PC-9 (cell line): ENCODE results near the gene AGAP3. TPM values are rescaled to one million over a fixed set of nuclear protein-coding genes. Genes with fewer than 3 reads are reported as not detected.
"Not testable (repeated sequence)": the region's sequence is repeated elsewhere in the genome, so short reads cannot be mapped to it uniquely, and the experiment has no call there.

ENCODE experiments used
- BruUV-seq: library from RNA; stranded (reverse); fragments of 400-500 nt; replicated peaks from 2 replicates; lab custom pipeline; 2021; lab: Mats Ljungman, UMichigan
- CTCF ChIA-PET: fragments of 300-600 bp; sonication (Branson Sonifier 250); formaldehyde crosslinking; loops from one replicate; lab custom pipeline; 2022; ENCODE audit warnings: antibody characterized with exemption; lab: Charles Lee
- POLR2A ChIA-PET: fragments of 300-600 bp; sonication (Branson Sonifier 250); formaldehyde crosslinking; loops from one replicate; lab custom pipeline; 2022; ENCODE audit warnings: antibody characterized with exemption; ENCODE audit not compliant: unreplicated experiment; lab: Charles Lee
- DNase-seq, 2 experiments: peaks; one replicate each; pipeline versions ENCODE4 v3.0.0 to v3.0.0-alpha.2; 2015 to 2022; ENCODE audit warnings: mixed read lengths in 1 of 2
- H2AFZ ChIP-seq: fragments of 200-600 bp; sonication (generic); 2 replicates; pipeline ENCODE4 v1.8.1; 2017; ENCODE audit warnings: antibody characterized with exemption
- H3F3A ChIP-seq: fragments of 200-600 bp; sonication (generic); 2 replicates; pipeline ENCODE4 v1.8.1; 2017; ENCODE audit warnings: antibody characterized with exemption, mild to moderate bottlenecking, low read depth; ENCODE audit not compliant: insufficient read depth
- H3K27ac ChIP-seq: fragments of 200-600 bp; sonication (generic); 2 replicates; pipeline ENCODE4 v1.6.1; 2016; ENCODE audit warnings: mixed run types
- H3K27me3 ChIP-seq: fragments of 200-600 bp; sonication (generic); 2 replicates; pipeline ENCODE4 v1.6.1; 2016; ENCODE audit warnings: low read depth, mixed run types; ENCODE audit not compliant: insufficient read depth
- H3K36me3 ChIP-seq: fragments of 200-600 bp; sonication (generic); 2 replicates; pipeline ENCODE4 v1.6.1; 2016; ENCODE audit warnings: low read depth, mixed run types
- H3K4me1 ChIP-seq: fragments of 200-600 bp; sonication (generic); replicated peaks from 2 replicates; pipeline ENCODE4 v1.6.1; 2016; ENCODE audit warnings: mixed run types; ENCODE audit not compliant: insufficient read depth
- H3K4me2 ChIP-seq: fragments of 200-600 bp; sonication (generic); 2 replicates; pipeline ENCODE4 v1.6.1; 2017; ENCODE audit warnings: mixed run types
- H3K4me3 ChIP-seq: fragments of 200-600 bp; sonication (generic); 2 replicates; pipeline ENCODE4 v1.6.1; 2016; ENCODE audit warnings: mixed run types
- H3K79me2 ChIP-seq: fragments of 200-600 bp; sonication (generic); 2 replicates; pipeline ENCODE4 v1.6.1; 2017; ENCODE audit warnings: low read depth, mixed run types
- H3K9me2 ChIP-seq: fragments of 200-600 bp; sonication (generic); 2 replicates; pipeline ENCODE4 v1.8.1; 2017; ENCODE audit warnings: mild to moderate bottlenecking; ENCODE audit not compliant: insufficient read depth
- H3K9me3 ChIP-seq: fragments of 200-600 bp; sonication (generic); 2 replicates; pipeline ENCODE4 v1.8.1; 2016; ENCODE audit warnings: low read depth; ENCODE audit not compliant: insufficient read depth
- H4K20me1 ChIP-seq: fragments of 200-600 bp; sonication (generic); 2 replicates; pipeline ENCODE4 v1.8.1; 2017; ENCODE audit not compliant: insufficient read depth
- EZH2 ChIP-seq: fragments of 200-600 bp; sonication (generic); IDR thresholded peaks from 2 replicates; pipeline ENCODE4 v1.8.0; 2017; ENCODE audit warnings: antibody characterized with exemption, low read depth
- intact Hi-C: fragments of 100-400 bp; cut with micrococcal nuclease; formaldehyde crosslinking; loops from one replicate; pipeline ENCODE4 v1.10.0; 2022; ENCODE audit not compliant: unreplicated experiment
- total RNA-seq: library from RNA; stranded (reverse); gene quantifications from 2 replicates; pipeline ENCODE4 v1.2.3, GENCODE V29; 2021
- TF ChIP-seq, protein P1 (sequence below): fragments of 200-600 bp; sonication (generic); conservative IDR thresholded peaks from 2 replicates; pipeline ENCODE4 v1.6.1; 2017; ENCODE audit warnings: mixed run types, antibody characterized with exemption, mild to moderate bottlenecking, moderate library complexity

AGAP3 gene
- total RNA-seq, 1 experiment from 2014 or later, result 103 TPM

DNA sequence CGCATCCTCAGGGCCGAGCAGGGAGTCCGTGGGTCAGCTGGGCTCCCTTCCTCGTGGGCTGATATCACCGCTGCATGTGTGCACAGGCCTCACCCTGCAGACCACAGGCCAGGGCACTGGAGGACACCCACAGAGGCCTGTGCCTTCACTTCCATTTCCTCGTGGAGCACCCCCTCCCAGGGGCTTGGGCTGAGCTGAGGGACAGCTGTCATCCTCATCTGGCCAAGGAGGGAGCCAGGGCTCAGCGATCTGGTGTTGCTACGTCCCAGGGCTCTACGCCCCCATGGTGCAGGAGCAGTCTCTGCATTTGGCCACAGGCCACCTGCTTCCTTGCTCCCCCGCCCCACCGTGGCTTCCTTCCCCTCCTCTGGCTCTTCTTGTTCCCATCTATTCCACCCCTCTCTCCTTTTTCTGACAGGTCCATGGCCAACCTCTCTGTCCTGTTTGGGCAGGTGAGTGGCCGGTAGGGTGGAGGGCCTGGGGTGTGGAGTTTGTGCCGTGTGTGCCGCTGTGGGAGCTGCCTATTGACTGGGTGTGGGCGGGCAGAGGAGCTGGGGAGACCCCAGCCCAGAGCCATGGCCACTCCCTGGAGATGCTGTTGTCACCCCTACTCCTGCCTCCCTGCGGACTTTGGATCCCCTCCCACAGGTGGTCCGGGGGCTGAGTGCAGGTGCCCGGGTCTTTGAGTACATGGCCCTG is 46.3 kb upstream of the AGAP3 start:
- H3K4me2 ChIP-seq, result peak overlapping the region; percentile 68
- TF ChIP-seq EZH2, result no peak
- TF ChIP-seq, protein P1, sequence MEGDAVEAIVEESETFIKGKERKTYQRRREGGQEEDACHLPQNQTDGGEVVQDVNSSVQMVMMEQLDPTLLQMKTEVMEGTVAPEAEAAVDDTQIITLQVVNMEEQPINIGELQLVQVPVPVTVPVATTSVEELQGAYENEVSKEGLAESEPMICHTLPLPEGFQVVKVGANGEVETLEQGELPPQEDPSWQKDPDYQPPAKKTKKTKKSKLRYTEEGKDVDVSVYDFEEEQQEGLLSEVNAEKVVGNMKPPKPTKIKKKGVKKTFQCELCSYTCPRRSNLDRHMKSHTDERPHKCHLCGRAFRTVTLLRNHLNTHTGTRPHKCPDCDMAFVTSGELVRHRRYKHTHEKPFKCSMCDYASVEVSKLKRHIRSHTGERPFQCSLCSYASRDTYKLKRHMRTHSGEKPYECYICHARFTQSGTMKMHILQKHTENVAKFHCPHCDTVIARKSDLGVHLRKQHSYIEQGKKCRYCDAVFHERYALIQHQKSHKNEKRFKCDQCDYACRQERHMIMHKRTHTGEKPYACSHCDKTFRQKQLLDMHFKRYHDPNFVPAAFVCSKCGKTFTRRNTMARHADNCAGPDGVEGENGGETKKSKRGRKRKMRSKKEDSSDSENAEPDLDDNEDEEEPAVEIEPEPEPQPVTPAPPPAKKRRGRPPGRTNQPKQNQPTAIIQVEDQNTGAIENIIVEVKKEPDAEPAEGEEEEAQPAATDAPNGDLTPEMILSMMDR, result no peak
- H3K36me3 ChIP-seq, result no peaks in the 10 kb centered on the region; the same call in 1 of the 2 replicates
- H3K9me3 ChIP-seq, result no peaks in the 10 kb centered on the region
- no peaks in the 10 kb centered on the region for H3K79me2 ChIP-seq
- peaks cover 5% of the 10 kb centered on the region; the same call in 1 of the 2 replicates for H4K20me1 ChIP-seq
- H3K27ac ChIP-seq, result no peak overlapping the region
- ChIA-PET POLR2A (interaction anchor here (0.6 kb wide), 1 partner anchor 124 kb away, joined by 3 read pairs; no protein-coding TSS in a partner anchor), CTCF (no interaction called here)
- H2AFZ ChIP-seq, result no peak overlapping the region
- no TSS peak for BruUV-seq
- peaks cover 25% of the 10 kb centered on the region for H3F3A ChIP-seq
- H3K9me2 ChIP-seq, result no peaks in the 10 kb centered on the region
- no peak for DNase-seq
- peaks cover 26% of the 10 kb centered on the region for H3K4me1 ChIP-seq
- no peaks in the 10 kb centered on the region for H3K27me3 ChIP-seq
- intact Hi-C loops, result loop anchor here (1.0 kb wide), 2 partner anchors 12 to 18 kb away; partner anchors contain the start of gene ABCB8
- H3K4me3 ChIP-seq, result no peak overlapping the region

GRCh38 chr7:151040616-151041375 is 45.5 kb upstream of the AGAP3 start:
- POLR2A ChIA-PET, result no interaction called here

GRCh38 chr7:151043449-151043848 is 42.8 kb upstream of the AGAP3 start:
- H3K27me3 ChIP-seq, H2AFZ ChIP-seq, BruUV-seq, H3K36me3 ChIP-seq, H3K79me2 ChIP-seq, POLR2A ChIA-PET, H4K20me1 ChIP-seq, intact Hi-C loops, H3K9me2 ChIP-seq, CTCF ChIA-PET, DNase-seq, H3K9me3 ChIP-seq, H3K27ac ChIP-seq, H3K4me2 ChIP-seq, H3K4me3 ChIP-seq: not testable (repeated sequence)
- Histone ChIP-seq H3K4me1 (peaks cover 38% of the 10 kb centered on the region), H3F3A (peaks cover 32% of the 10 kb centered on the region)

More at GRCh38 chr7:151040616-151041375, 45.5 kb upstream of the AGAP3 start:
- Histone ChIP-seq H3K27me3 (no peaks in the 10 kb centered on the region), H3F3A (peaks cover 25% of the 10 kb centered on the region), H3K36me3 (no peaks in the 10 kb centered on the region; the same call in 1 of the 2 replicates), H2AFZ (no peak overlapping the region), H4K20me1 (peaks cover 5% of the 10 kb centered on the region; the same call in 1 of the 2 replicates), H3K4me1 (peaks cover 26% of the 10 kb centered on the region), H3K4me2 (no peak overlapping the region), H3K9me2 (no peaks in the 10 kb centered on the region), H3K79me2 (no peaks in the 10 kb centered on the region), H3K4me3 (no peak overlapping the region), H3K9me3 (no peaks in the 10 kb centered on the region), H3K27ac (no peak overlapping the region)
- DNase-seq, result no peak
- intact Hi-C loops, result no loop called here
- TF ChIP-seq, protein P1, result no peak
- TF ChIP-seq EZH2, result no peak
- CTCF ChIA-PET, result no interaction called here
- BruUV-seq, result no TSS peak
